Astrocyte (in vitro differentiated cells and primary cell): ENCODE measurements around the gene ZNF385C. TPM values are rescaled to one million over a fixed set of nuclear protein-coding genes. Genes with fewer than 3 reads are reported as not detected.
A peak's percentile ranks its signal among the peaks of the same experiment; 100 is the strongest.

Experiments used
- DNase-seq: peaks from one replicate; pipeline ENCODE4 v3.0.0-alpha.2; 2010; ENCODE audit warnings: low read depth
- FAIRE-seq: peaks from 2 replicates; lab custom pipeline; 2011; peaks lifted over from hg19 to GRCh38; lab: Jason Lieb, UNC
- H2AFZ ChIP-seq: 2 replicates; pipeline ENCODE4 v1.6.0; 2012; ENCODE audit warnings: low read depth, low read length, inconsistent platforms
- H3K27ac ChIP-seq: 2 replicates; pipeline ENCODE4 v1.5.1; 2011; ENCODE audit warnings: low read depth, low read length, inconsistent platforms
- H3K27me3 ChIP-seq: 2 replicates; pipeline ENCODE4 v1.6.0; 2011; ENCODE audit warnings: low read length, inconsistent platforms; ENCODE audit not compliant: insufficient read depth
- H3K36me3 ChIP-seq: 2 replicates; pipeline ENCODE4 v1.5.1; 2011; ENCODE audit warnings: low read length, inconsistent platforms; ENCODE audit not compliant: insufficient read depth
- H3K4me1 ChIP-seq: 2 replicates; pipeline ENCODE4 v1.5.1; 2011; ENCODE audit warnings: low read length, inconsistent platforms; ENCODE audit not compliant: insufficient read depth
- H3K4me2 ChIP-seq: 2 replicates; pipeline ENCODE4 v1.6.0; 2012; ENCODE audit warnings: low read length, inconsistent platforms
- H3K4me3 ChIP-seq: 2 replicates; pipeline ENCODE4 v1.5.1; 2011; ENCODE audit warnings: low read depth, mild to moderate bottlenecking, low read length, inconsistent platforms; ENCODE audit not compliant: insufficient read depth
- H3K79me2 ChIP-seq: 2 replicates; pipeline ENCODE4 v1.6.0; 2012; ENCODE audit warnings: mild to moderate bottlenecking, low read length, inconsistent platforms; ENCODE audit not compliant: insufficient read depth
- H3K9ac ChIP-seq: 2 replicates; pipeline ENCODE4 v1.6.0; 2012; ENCODE audit warnings: mild to moderate bottlenecking, low read length, inconsistent platforms
- H3K9me3 ChIP-seq: 2 replicates; pipeline ENCODE4 v1.5.1; 2012; ENCODE audit warnings: low read depth, mild to moderate bottlenecking, low read length, inconsistent platforms; ENCODE audit not compliant: insufficient read depth
- H4K20me1 ChIP-seq: 2 replicates; pipeline ENCODE4 v1.6.0; 2012; ENCODE audit warnings: low read length, inconsistent platforms; ENCODE audit not compliant: insufficient read depth
- H3K27ac Mint-ChIP-seq: one replicate; pipeline ENCODE4 v1.8.0; 2021; ENCODE audit warnings: mild to moderate bottlenecking, mixed read lengths; ENCODE audit not compliant: unreplicated experiment
- H3K27me3 Mint-ChIP-seq: one replicate; pipeline ENCODE4 v1.8.0; 2021; ENCODE audit warnings: low read depth, mixed read lengths; ENCODE audit not compliant: unreplicated experiment
- H3K36me3 Mint-ChIP-seq: one replicate; pipeline ENCODE4 v1.8.0; 2021; ENCODE audit warnings: low read depth, mixed read lengths; ENCODE audit not compliant: unreplicated experiment
- H3K4me1 Mint-ChIP-seq: one replicate; pipeline ENCODE4 v1.8.0; 2021; ENCODE audit warnings: low read depth, mixed read lengths; ENCODE audit not compliant: unreplicated experiment
- H3K4me3 Mint-ChIP-seq: one replicate; pipeline ENCODE4 v1.8.0; 2021; ENCODE audit warnings: mild to moderate bottlenecking, moderate library complexity, mixed read lengths; ENCODE audit not compliant: unreplicated experiment
- H3K9me3 Mint-ChIP-seq: one replicate; pipeline ENCODE4 v1.8.0; 2021; ENCODE audit warnings: mild to moderate bottlenecking, mixed read lengths; ENCODE audit not compliant: unreplicated experiment
- EZH2 ChIP-seq: IDR thresholded peaks from 2 replicates; pipeline ENCODE4 v1.6.1; 2012; ENCODE audit warnings: mild to moderate bottlenecking, low read length, inconsistent platforms; ENCODE audit not compliant: insufficient read depth
- total RNA-seq: library from RNA; stranded (reverse); gene quantifications from 2 replicates; pipeline ENCODE4 v1.2.1, GENCODE V29; 2021
- TF ChIP-seq, protein P1 (sequence below): IDR thresholded peaks from 2 replicates; pipeline ENCODE4 v1.5.1; 2011; ENCODE audit warnings: low read depth, mild to moderate bottlenecking, inconsistent platforms, low read length, moderate library complexity; ENCODE audit not compliant: insufficient read depth

Gene ZNF385C
- total RNA-seq, 1 donor from 2014 or later, result 0.39 TPM

DNA sequence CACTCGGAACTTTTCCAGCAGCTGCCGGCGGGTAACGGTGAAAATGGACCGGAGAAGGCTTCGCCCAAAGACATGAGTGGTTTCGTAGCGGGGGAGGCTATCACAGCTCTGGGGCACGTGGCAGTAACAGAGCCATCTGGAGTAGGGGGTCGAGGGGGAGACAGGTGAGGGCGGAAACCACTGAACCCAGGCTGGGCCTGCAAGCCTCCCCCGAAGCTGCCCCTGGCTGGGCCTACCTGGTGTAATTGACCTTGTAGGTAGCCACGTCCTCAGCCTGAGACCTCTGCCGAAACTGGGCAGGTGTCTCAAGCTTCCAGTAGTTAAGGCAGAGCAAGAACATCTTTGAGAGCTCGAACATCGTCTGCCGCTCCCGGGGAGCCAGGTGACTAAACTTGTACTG, 21.0 kb upstream of the ZNF385C start:
- H3K27me3 ChIP-seq, result no peaks in the 10 kb centered on the region
- FAIRE-seq (no peak), DNase-seq (no peak)
- H2AFZ ChIP-seq, result no peak overlapping the region
- Mint-ChIP-seq H3K9me3 (no peaks in the 10 kb centered on the region), H3K4me1 (peaks cover 3% of the 10 kb centered on the region), H3K27me3 (no peaks in the 10 kb centered on the region), H3K4me3 (peak overlapping the region; percentile 34), H3K36me3 (peaks cover 8% of the 10 kb centered on the region), H3K27ac (no peak overlapping the region)
- H3K4me3 ChIP-seq, result no peak overlapping the region
- H3K36me3 ChIP-seq, result no peaks in the 10 kb centered on the region
- no peak overlapping the region for H3K9ac ChIP-seq
- no peak for TF ChIP-seq EZH2
- TF ChIP-seq, protein P1, sequence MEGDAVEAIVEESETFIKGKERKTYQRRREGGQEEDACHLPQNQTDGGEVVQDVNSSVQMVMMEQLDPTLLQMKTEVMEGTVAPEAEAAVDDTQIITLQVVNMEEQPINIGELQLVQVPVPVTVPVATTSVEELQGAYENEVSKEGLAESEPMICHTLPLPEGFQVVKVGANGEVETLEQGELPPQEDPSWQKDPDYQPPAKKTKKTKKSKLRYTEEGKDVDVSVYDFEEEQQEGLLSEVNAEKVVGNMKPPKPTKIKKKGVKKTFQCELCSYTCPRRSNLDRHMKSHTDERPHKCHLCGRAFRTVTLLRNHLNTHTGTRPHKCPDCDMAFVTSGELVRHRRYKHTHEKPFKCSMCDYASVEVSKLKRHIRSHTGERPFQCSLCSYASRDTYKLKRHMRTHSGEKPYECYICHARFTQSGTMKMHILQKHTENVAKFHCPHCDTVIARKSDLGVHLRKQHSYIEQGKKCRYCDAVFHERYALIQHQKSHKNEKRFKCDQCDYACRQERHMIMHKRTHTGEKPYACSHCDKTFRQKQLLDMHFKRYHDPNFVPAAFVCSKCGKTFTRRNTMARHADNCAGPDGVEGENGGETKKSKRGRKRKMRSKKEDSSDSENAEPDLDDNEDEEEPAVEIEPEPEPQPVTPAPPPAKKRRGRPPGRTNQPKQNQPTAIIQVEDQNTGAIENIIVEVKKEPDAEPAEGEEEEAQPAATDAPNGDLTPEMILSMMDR, result no peak
- no peak overlapping the region for H3K27ac ChIP-seq
- no peak overlapping the region for H3K4me2 ChIP-seq
- no peaks in the 10 kb centered on the region for H3K79me2 ChIP-seq
- H4K20me1 ChIP-seq, result peaks cover 5% of the 10 kb centered on the region
- H3K4me1 ChIP-seq, result peaks cover 4% of the 10 kb centered on the region
- H3K9me3 ChIP-seq, result no peaks in the 10 kb centered on the region

DNA sequence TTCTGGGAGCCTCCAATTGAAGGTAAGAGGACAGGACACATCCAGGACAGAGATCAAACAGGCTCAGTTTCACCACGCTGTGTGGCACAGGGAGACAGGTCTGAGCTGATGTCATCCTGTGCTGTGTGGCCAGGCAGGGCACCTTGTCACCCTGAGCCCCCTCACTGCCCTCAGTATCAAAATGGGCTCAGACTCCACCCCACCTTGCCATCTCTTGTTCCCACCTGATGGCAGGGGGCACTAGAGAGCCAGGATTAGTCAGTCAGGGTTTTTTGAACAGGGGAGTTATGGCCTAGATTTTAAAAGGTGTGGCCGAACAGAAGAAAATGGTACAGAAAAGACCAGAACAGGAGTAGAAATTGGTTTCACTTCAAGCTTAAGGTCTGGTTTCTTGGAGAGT, 20.3 kb upstream of the ZNF385C start:
- Histone ChIP-seq H3K4me2 (no peak overlapping the region), H2AFZ (no peak overlapping the region), H3K4me3 (no peak overlapping the region), H3K9me3 (no peaks in the 10 kb centered on the region), H4K20me1 (peaks cover 3% of the 10 kb centered on the region), H3K27me3 (no peaks in the 10 kb centered on the region), H3K79me2 (no peaks in the 10 kb centered on the region), H3K9ac (no peak overlapping the region), H3K27ac (no peak overlapping the region), H3K36me3 (no peaks in the 10 kb centered on the region), H3K4me1 (peaks cover 4% of the 10 kb centered on the region)
- peak overlapping the region; percentile 2 for H3K4me3 Mint-ChIP-seq
- FAIRE-seq, result no peak
- DNase-seq, result no peak
- no peaks in the 10 kb centered on the region for H3K9me3 Mint-ChIP-seq
- H3K36me3 Mint-ChIP-seq, result peaks cover 11% of the 10 kb centered on the region
- peaks cover 3% of the 10 kb centered on the region for H3K4me1 Mint-ChIP-seq
- H3K27ac Mint-ChIP-seq, result no peak overlapping the region
- TF ChIP-seq, protein P1, result peak; percentile 44
- no peak for TF ChIP-seq EZH2
- H3K27me3 Mint-ChIP-seq, result no peaks in the 10 kb centered on the region

DNA sequence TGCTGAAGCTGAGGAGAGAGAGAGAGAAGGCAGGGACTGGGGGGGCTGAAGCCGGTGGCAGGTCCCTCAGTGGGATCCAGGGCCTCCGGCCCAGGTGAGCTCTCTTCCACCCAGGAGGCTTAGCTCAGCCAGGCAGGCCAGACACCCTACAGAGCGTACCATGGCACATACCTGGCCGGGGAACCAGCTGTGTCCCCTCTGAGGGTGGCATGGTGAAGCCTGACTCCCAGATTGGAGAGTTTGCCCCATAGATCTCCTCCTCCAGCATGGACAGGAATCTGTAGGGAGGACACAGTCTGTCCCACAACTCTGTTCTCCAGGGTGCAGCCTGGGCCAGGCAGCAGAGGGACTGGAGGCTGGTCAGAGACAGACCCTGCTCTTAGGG, 19.8 kb upstream of the ZNF385C start:
- H3K27ac ChIP-seq, result no peak overlapping the region
- H3K79me2 ChIP-seq, result no peaks in the 10 kb centered on the region
- no peaks in the 10 kb centered on the region for H3K9me3 ChIP-seq
- FAIRE-seq (no peak), DNase-seq (no peak)
- no peak overlapping the region for H3K9ac ChIP-seq
- no peak overlapping the region for H3K27ac Mint-ChIP-seq
- H2AFZ ChIP-seq, result no peak overlapping the region
- peaks cover 3% of the 10 kb centered on the region for H4K20me1 ChIP-seq
- H3K4me1 Mint-ChIP-seq, result peaks cover 3% of the 10 kb centered on the region
- H3K4me3 Mint-ChIP-seq, result no peak overlapping the region
- H3K27me3 Mint-ChIP-seq, result no peaks in the 10 kb centered on the region
- no peaks in the 10 kb centered on the region for H3K36me3 ChIP-seq
- peaks cover 10% of the 10 kb centered on the region for H3K36me3 Mint-ChIP-seq
- no peaks in the 10 kb centered on the region for H3K9me3 Mint-ChIP-seq
- H3K27me3 ChIP-seq, result no peaks in the 10 kb centered on the region
- H3K4me3 ChIP-seq, result no peak overlapping the region
- no peak overlapping the region for H3K4me2 ChIP-seq
- no peak for TF ChIP-seq EZH2
- TF ChIP-seq, protein P1, result no peak
- peaks cover 4% of the 10 kb centered on the region for H3K4me1 ChIP-seq
